GM12878 (cell line): ENCODE data around the gene PLGRKT. TPM values are rescaled to one million over a fixed set of nuclear protein-coding genes. Genes with fewer than 3 reads are reported as not detected.
A peak's percentile ranks its signal among the peaks of the same experiment; 100 is the strongest.

Source experiments
- ATAC-seq: fragments of 200-7000 bp; cut with Tn5 transposase; 3 replicates; pipeline ENCODE4 v1.9.1; 2020; ENCODE audit warnings: mild to moderate bottlenecking, moderate library complexity
- BruUV-seq: library from RNA; stranded (reverse); fragments of 400-500 nt; replicated peaks from 2 replicates; lab custom pipeline; 2021; lab: Mats Ljungman, UMichigan
- CTCF ChIA-PET: fragments of 300-600 bp; sonication (Branson Sonifier 250); formaldehyde crosslinking; extraction: SDS; loops from one replicate; lab custom pipeline; 2021; ENCODE audit warnings: inconsistent platforms; lab: Yijun Ruan, JAX
- POLR2A ChIA-PET: fragments of 350-600 bp; formaldehyde crosslinking; extraction: SDS; loops from one replicate; lab custom pipeline; 2021; ENCODE audit warnings: inconsistent platforms; lab: Charles Lee
- RAD21 ChIA-PET: fragments of 300-600 bp; sonication (Branson Sonifier 250); formaldehyde crosslinking; loops from one replicate; lab custom pipeline; 2023; ENCODE audit warnings: antibody characterized with exemption; ENCODE audit not compliant: unreplicated experiment; lab: Charles Lee
- SMC1A ChIA-PET: fragments of 300-600 bp; sonication (Branson Sonifier 250); formaldehyde crosslinking; loops from one replicate; lab custom pipeline; 2023; ENCODE audit not compliant: unreplicated experiment, uncharacterized antibody; lab: Charles Lee
- DNase-seq: peaks from one replicate; pipeline ENCODE4 v3.0.0-alpha.2; 2011; ENCODE audit warnings: low read depth, low spot score
- FAIRE-seq: peaks from 3 replicates; lab custom pipeline; 2011; peaks lifted over from hg19 to GRCh38; lab: Jason Lieb, UNC
- H2AFZ ChIP-seq: 2 replicates; pipeline ENCODE4 v1.6.0; 2011; ENCODE audit warnings: low read depth, low read length, control low read depth; ENCODE audit not compliant: control insufficient read depth
- H3K27ac ChIP-seq: 2 replicates; pipeline ENCODE4 v1.5.1; 2011; ENCODE audit warnings: control low read depth; ENCODE audit not compliant: control insufficient read depth, insufficient read depth
- H3K27me3 ChIP-seq, 2 experiments: replicated peaks in 1 of 2; 2 replicates each; pipeline versions ENCODE4 v1.6.0 to v1.6.1; 2011; ENCODE audit warnings: low read length in 1 of 2; ENCODE audit not compliant: control insufficient read depth in 2 of 2, insufficient read depth in 2 of 2
- H3K36me3 ChIP-seq, 2 experiments: 2 replicates each; pipeline ENCODE4 v1.5.1; 2011; ENCODE audit warnings: low read length in 1 of 2; ENCODE audit not compliant: control insufficient read depth in 2 of 2, insufficient read depth in 2 of 2
- H3K4me1 ChIP-seq: 2 replicates; pipeline ENCODE4 v1.6.1; 2011; ENCODE audit warnings: mild to moderate bottlenecking, low read length, moderate library complexity, mixed read lengths; ENCODE audit not compliant: control insufficient read depth, insufficient read depth
- H3K4me2 ChIP-seq: 2 replicates; pipeline ENCODE4 v1.6.0; 2011; ENCODE audit warnings: control low read depth; ENCODE audit not compliant: control insufficient read depth, insufficient read depth
- H3K4me3 ChIP-seq: fragments of 200-600 bp; sonication (generic); 2 replicates; pipeline ENCODE4 v1.5.1; 2016
- H3K79me2 ChIP-seq: 2 replicates; pipeline ENCODE4 v1.6.0; 2011; ENCODE audit warnings: low read length; ENCODE audit not compliant: control insufficient read depth, insufficient read depth
- H3K9ac ChIP-seq: 2 replicates; pipeline ENCODE4 v1.8.0; 2011; ENCODE audit warnings: low read length, control low read depth, mixed read lengths; ENCODE audit not compliant: control insufficient read depth, insufficient read depth
- H3K9me3 ChIP-seq: replicated peaks from 3 replicates; pipeline ENCODE4 v1.5.1; 2011; ENCODE audit warnings: mild to moderate bottlenecking, low read length; ENCODE audit not compliant: control insufficient read depth, insufficient read depth
- H4K20me1 ChIP-seq: 2 replicates; pipeline ENCODE4 v1.6.0; 2011; ENCODE audit not compliant: control insufficient read depth, insufficient read depth
- ASH2L ChIP-seq: fragments of 300-600, 200-600 bp; sonication (generic); IDR thresholded peaks from 2 replicates; pipeline ENCODE4 v1.6.1; 2017; ENCODE audit warnings: low read depth, mild to moderate bottlenecking, borderline replicate concordance
- CEBPZ ChIP-seq: fragments of 150-350 bp; IDR thresholded peaks from 2 replicates; pipeline ENCODE4 v1.6.1; 2016; ENCODE audit warnings: low read depth, low read length
- HCFC1 ChIP-seq: fragments of 150-350 bp; IDR thresholded peaks from 2 replicates; pipeline ENCODE4 v1.6.1; 2014; ENCODE audit warnings: low read length
- MTA2 ChIP-seq: fragments of 450-650 bp; IDR thresholded peaks from 2 replicates; pipeline ENCODE4 v1.6.1; 2016; ENCODE audit warnings: low read depth, mild to moderate bottlenecking, moderate library complexity
- MYC ChIP-seq: IDR thresholded peaks from 2 replicates; pipeline ENCODE4 v1.6.1; 2011; ENCODE audit warnings: mild to moderate bottlenecking, low read length, moderate library complexity, inconsistent platforms; ENCODE audit not compliant: insufficient read depth, insufficient replicate concordance, insufficient read length, severe bottlenecking
- NFIC ChIP-seq: IDR thresholded peaks from 2 replicates; pipeline ENCODE4 v1.6.1; 2012; ENCODE audit warnings: low read depth, mild to moderate bottlenecking, inconsistent platforms, low read length, moderate library complexity
- POU2F2 ChIP-seq: IDR thresholded peaks from 3 replicates; pipeline ENCODE4 v1.6.1; 2011; ENCODE audit warnings: low read depth, mild to moderate bottlenecking, low read length, borderline replicate concordance
- RBBP5 ChIP-seq: fragments of 200-600 bp; sonication (generic); conservative IDR thresholded peaks from 2 replicates; pipeline ENCODE4 v1.6.1; 2016
- SIX5 ChIP-seq: IDR thresholded peaks from 2 replicates; pipeline ENCODE4 v1.6.1; 2011; ENCODE audit warnings: mild to moderate bottlenecking, low read depth, low read length, moderate library complexity; ENCODE audit not compliant: severe bottlenecking
- SMARCA5 ChIP-seq: fragments of 450-650 bp; IDR thresholded peaks from 2 replicates; pipeline ENCODE4 v1.6.1; 2017; ENCODE audit warnings: mild to moderate bottlenecking
- SMC3 ChIP-seq: IDR thresholded peaks from 2 replicates; pipeline ENCODE4 v1.6.1; 2011; ENCODE audit warnings: low read length, improper control_type of control experiment, borderline replicate concordance
- WRNIP1 ChIP-seq: IDR thresholded peaks from 2 replicates; pipeline ENCODE4 v1.6.1; 2011; ENCODE audit warnings: low read depth, low read length, improper control_type of control experiment, borderline replicate concordance
- YY1 ChIP-seq: IDR thresholded peaks from 2 replicates; pipeline ENCODE4 v1.6.1; 2011; ENCODE audit warnings: low read depth, mild to moderate bottlenecking, low read length
- ZBTB11 ChIP-seq: fragments of 450-650 bp; formaldehyde crosslinking; IDR thresholded peaks from 2 replicates; pipeline ENCODE4 v1.5.0; 2022; ENCODE audit warnings: mild to moderate bottlenecking, missing genetic modification characterization
- ZNF24 ChIP-seq: fragments of 450-650 bp; IDR thresholded peaks from 2 replicates; pipeline ENCODE4 v1.6.1; 2017; ENCODE audit warnings: antibody characterized with exemption, mild to moderate bottlenecking
- WGBS: methylation state at CpG from one replicate; pipeline ENCODE4 v1.1.6; 2016; ENCODE audit warnings: low lambda C conversion rate; ENCODE audit not compliant: insufficient replicate concordance, insufficient coverage; ENCODE audit errors: missing lambda C conversion rate; 5-methylcytosine and 5-hydroxymethylcytosine counted together
- in situ Hi-C: fragments of 300-500 bp; cut with MboI; formaldehyde crosslinking; loops from 9 replicates; pipeline ENCODE4 v1.14.3; 2018; ENCODE audit warnings: mixed read lengths
- intact Hi-C: fragments of 100-400 bp; cut with micrococcal nuclease; formaldehyde crosslinking; loops from one replicate; pipeline ENCODE4 v1.14.2; 2022; ENCODE audit not compliant: unreplicated experiment
- polyA plus RNA-seq, 11 experiments: library from polyadenylated mRNA; depleted of rRNA in 4 of 11; unstranded in 6 of 11; stranded (reverse) in 5 of 11; fragments of >200 nt; fragmentation: Nextera tagmentation in 4 of 11; fragmentation: Illumina TruSeq in 1 of 11; extraction: Ambion mirVana in 4 of 11; extraction: Trizol in 1 of 11; gene quantifications; 1 replicate in 1 of 11; 2 replicates in 10 of 11; pipeline versions ENCODE4 v1.2.1 to v1.2.3, GENCODE V29; 2011 to 2016; ENCODE audit warnings: inconsistent platforms in 2 of 11, missing spikeins in 2 of 11, low read depth in 1 of 11
- total RNA-seq, 4 experiments: library from RNA; depleted of rRNA in 3 of 4; stranded (reverse); fragments of >200 nt in 3 of 4; fragmentation: Illumina TruSeq in 1 of 4; extraction: Trizol in 1 of 4; gene quantifications; 2 replicates each; pipeline versions ENCODE4 v1.2.1 to v1.2.3, GENCODE V29; 2013 to 2021

PLGRKT gene
- total and polyA plus RNA-seq, 10 of the 15 experiments (the other 5 are each of a cell fraction or from before 2014, with no cell fraction given) = 25.2 to 72.3 (median 38.4) TPM

- TF ChIP-seq ZBTB11 (CRISPR knock-in tag) (no peak), RBBP5 (no peak), WRNIP1 (no peak), MTA2 (peak; percentile 74), ASH2L (no peak), YY1 (no peak)
Observed at GRCh38 chr9:5364294-5365024, 73.3 kb downstream of the PLGRKT start (continued).

GRCh38 chr9:5361326-5362010 lies 76.3 kb downstream of the PLGRKT start:
- no peak for DNase-seq
- RAD21 ChIA-PET = interaction anchor here (0.6 to 0.8 kb wide), 2 partner anchors 61 to 239 kb away, joined by 3 read pairs; no protein-coding TSS in a partner anchor
- SMC1A ChIA-PET = interaction anchor here (0.8 to 3.9 kb wide), 6 partner anchors 9 to 258 kb away, joined by 3 to 12 read pairs (median 4); partner anchors contain the start of gene PLGRKT
- H3K4me3 ChIP-seq = no peak overlapping the region
- no peak for FAIRE-seq
- no peaks in the 10 kb centered on the region for H4K20me1 ChIP-seq
- H3K79me2 ChIP-seq = no peaks in the 10 kb centered on the region
- H3K27me3 ChIP-seq = no peaks in the 10 kb centered on the region
- H3K27ac ChIP-seq = no peak overlapping the region
- H3K9ac ChIP-seq = no peak overlapping the region
- H2AFZ ChIP-seq = no peak overlapping the region
- CTCF ChIA-PET = interaction anchor here (1.1 to 1.8 kb wide), 4 partner anchors 13 to 91 kb away, joined by 3 to 4 read pairs (median 3); no protein-coding TSS in a partner anchor
- peaks cover 2% of the 10 kb centered on the region; the same call in 1 of the 3 replicates for H3K9me3 ChIP-seq
- ATAC-seq = no peak
- H3K4me1 ChIP-seq = peaks cover 15% of the 10 kb centered on the region
- in situ Hi-C loops (no loop called here), intact Hi-C loops (loop anchor here (5.0 kb wide), 1 partner anchor 76 kb away; the partner anchor contains the start of gene PLGRKT)
- WGBS = 96% methylated on average over 3 of the region's 3 CpGs
- H3K4me2 ChIP-seq = no peak overlapping the region
- BruUV-seq = no TSS peak
- POLR2A ChIA-PET = interaction anchor here (0.9 kb wide), 1 partner anchor 10 kb away, joined by 3 read pairs; no protein-coding TSS in a partner anchor
- no peaks in the 10 kb centered on the region; a peak in 1 of 4 replicates for H3K36me3 ChIP-seq
- TF ChIP-seq SMC3 = no peak
- no peak for TF ChIP-seq ZNF24
- TF ChIP-seq POU2F2 = no peak
- TF ChIP-seq SMARCA5 = no peak
- no peak for TF ChIP-seq CEBPZ
- no peak for TF ChIP-seq NFIC
- no peak for TF ChIP-seq SIX5
- TF ChIP-seq MYC = no peak
- TF ChIP-seq HCFC1 = no peak
